ENCODE data around the gene TMPO.
"Not testable (repeated sequence)": the region's sequence is repeated elsewhere in the genome, so short reads cannot be mapped to it uniquely, and the experiment has no call there.

The TMPO gene

DNA sequence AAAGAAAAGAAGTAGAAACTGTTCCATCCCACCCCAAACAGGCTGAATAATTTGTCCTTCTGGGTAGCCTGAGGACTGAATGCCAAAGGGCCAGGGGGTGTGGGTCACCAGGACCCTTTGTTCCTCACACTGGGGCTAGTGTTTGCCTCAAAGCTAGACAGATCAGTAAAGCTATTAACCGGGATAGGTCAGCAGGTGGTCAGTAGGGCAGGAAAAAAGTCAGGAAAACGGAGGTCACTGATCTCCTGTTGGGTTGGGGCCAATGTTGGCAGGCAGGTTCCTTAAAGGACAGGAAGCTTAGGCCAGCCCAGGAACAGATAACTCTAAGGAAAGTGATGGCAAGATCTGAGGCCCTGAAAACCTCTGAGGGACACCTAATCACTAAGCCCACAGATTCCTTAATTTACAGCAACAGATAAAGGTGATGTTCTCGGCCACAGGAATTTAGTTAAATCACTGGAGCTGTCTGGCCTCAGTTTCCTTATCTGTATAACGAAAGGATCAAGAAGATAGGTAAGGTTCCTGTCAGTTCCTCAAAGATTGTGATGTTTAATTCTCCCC is 22.7 kb upstream of the TMPO start:
- no peak overlapping the region for H3K4me3 ChIP-seq (ENCODE audit: low read depth, low read length)

DNA sequence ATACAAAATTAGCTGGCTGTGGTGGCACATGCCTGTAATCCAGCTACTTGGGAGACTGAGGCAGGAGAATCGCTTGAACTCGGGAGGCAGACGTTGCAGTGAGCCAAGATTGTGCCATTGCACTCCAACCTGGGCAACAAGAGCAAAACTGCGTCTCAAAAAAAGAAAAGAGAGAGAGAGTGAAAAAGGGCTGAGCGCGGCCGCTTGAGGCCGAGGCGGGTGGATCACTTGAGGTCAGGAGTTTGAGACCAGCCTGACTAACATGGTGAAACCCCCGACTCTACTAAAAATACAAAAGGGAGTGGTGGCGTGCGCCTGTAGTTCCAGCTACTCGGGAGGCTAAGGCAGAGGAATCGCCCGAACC is 14.1 kb upstream of the TMPO start:
- not testable (repeated sequence) for H3K4me3 ChIP-seq (ENCODE audit: low read depth, low read length)

More for the DNA sequence above, 22.7 kb upstream of the TMPO start:
- no peak for TF ChIP-seq CTCF (IDR thresholded peaks at IDR 0.05; ENCODE audit: borderline replicate concordance, insufficient read depth, low read depth, low read length)

GRCh38 chr12:98503342-98503591 is 12.1 kb upstream of the TMPO start:
- TF ChIP-seq CTCF (IDR thresholded peaks at IDR 0.05; ENCODE audit: borderline replicate concordance, insufficient read depth, low read depth, low read length): no peak
- H3K4me3 ChIP-seq (ENCODE audit: low read depth, low read length): peak overlapping the region; percentile 57

- no peak for TF ChIP-seq CTCF (IDR thresholded peaks at IDR 0.05; ENCODE audit: borderline replicate concordance, insufficient read depth, low read depth, low read length)
- peak overlapping the region; percentile 57 for H3K4me3 ChIP-seq (ENCODE audit: low read depth, low read length)
These were observed 11.6 kb upstream of the TMPO start for GRCh38 chr12:98503592-98504367.

- TF ChIP-seq CTCF (IDR thresholded peaks at IDR 0.05; ENCODE audit: borderline replicate concordance, insufficient read depth, low read depth, low read length): no peak
- peak overlapping the region; percentile 57 for H3K4me3 ChIP-seq (ENCODE audit: low read depth, low read length)
These were observed 11.1 kb upstream of the TMPO start for GRCh38 chr12:98504368-98504617.

DNA sequence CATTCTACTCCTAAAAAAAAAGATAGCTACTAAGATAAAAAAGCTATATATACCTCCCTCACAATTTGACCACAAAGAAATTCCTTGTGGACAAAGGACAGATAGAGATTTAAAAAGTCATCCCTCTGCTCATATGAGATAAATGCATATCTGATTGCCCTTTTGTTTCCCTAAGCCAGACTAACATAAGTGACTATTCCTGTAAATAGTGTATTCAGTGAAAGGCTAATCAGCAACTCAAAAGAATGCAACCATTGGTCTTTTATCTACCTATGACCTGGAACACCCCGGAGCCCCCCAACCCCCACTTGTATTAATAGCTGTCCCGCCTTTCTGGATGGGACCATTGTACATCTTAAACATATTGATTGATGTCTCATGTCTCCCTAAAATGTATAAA is 6.3 kb upstream of the TMPO start:
- no peak overlapping the region for H3K4me3 ChIP-seq (ENCODE audit: low read depth, low read length)
- TF ChIP-seq CTCF (IDR thresholded peaks at IDR 0.05; ENCODE audit: borderline replicate concordance, insufficient read depth, low read depth, low read length): no peak

DNA sequence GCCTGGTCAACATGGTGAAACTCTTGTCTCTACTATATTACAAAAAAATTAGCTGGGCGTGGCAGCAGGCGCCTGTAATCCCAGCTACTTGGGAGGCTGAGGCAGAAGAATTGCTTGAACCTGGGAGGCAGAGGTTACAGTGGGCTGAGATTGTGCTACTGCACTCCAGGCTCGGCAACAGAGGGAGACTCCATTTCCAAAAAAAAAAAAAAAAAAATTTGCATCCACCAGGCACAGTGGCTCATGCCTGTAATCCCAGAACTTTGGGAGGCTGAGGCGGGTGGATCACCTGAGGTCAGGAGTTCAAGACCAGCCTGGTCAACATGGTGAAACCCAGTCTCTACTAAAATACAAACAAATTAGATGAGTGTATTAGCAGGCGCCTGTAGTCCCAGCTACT is 3.6 kb upstream of the TMPO start:
- not testable (repeated sequence) for H3K4me3 ChIP-seq (ENCODE audit: low read depth, low read length)

DNA sequence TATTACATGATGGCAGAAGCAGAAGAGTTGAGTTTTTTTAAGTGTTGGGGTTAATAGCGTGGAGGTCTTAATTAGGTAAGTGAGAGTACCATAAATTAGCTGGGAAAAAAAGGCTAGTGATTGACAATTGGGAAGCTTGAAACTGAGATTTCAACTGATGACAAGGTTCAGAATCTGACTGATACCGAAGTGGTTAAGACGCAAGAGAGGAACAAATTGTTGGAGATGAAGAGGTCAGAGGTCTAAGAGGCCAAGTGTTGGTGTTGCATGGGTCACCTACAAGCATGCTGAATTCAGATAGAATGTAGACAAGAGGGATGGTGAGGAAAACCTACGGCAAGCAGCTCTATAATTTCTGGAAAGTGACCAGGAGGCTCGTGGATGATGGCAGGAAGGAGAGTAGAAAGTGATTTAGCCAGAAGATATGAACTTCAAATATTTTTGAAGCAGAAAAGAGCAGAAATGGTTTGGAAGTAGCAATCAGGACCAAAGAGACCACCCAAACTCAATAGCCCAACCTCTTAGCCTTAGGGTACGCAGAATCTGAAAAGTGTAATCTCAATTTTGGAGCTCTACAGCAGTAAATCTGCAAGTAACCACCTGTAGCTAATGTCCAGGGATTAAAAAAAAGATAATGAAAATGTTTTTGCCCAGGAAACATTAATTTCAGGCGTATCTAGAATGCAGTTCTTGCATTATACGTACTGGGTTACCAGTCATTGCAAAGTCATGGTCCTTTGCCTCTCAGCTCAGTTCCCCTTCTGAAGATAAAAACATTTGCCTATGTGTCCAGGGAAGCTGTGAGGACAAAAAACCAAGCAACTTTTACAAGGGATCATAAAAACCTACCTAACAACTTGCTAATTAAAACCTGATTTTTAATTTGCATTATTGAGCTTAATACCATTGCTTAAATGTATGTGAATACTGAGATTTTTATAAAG is 1.7 kb upstream of the TMPO start:
- peak overlapping the region; percentile 97 for H3K4me3 ChIP-seq (ENCODE audit: low read depth, low read length)
- no peak for TF ChIP-seq CTCF (IDR thresholded peaks at IDR 0.05; ENCODE audit: borderline replicate concordance, insufficient read depth, low read depth, low read length)
